HepG2 (cell line): ENCODE data around the gene CTF1. TPM values are rescaled to one million over a fixed set of nuclear protein-coding genes. Genes with fewer than 3 reads are reported as not detected.

Source experiments
- ATAC-seq: fragments of 200-7000 bp; cut with Tn5 transposase; 3 replicates; pipeline ENCODE4 v1.9.1; 2020; ENCODE audit warnings: mild to moderate bottlenecking, moderate library complexity
- BruUV-seq: library from RNA; stranded (reverse); fragments of 400-500 nt; replicated peaks from 2 replicates; lab custom pipeline; 2021; lab: Mats Ljungman, UMichigan
- CTCF ChIA-PET: fragments of 300-600 bp; formaldehyde crosslinking; extraction: SDS; loops from one replicate; lab custom pipeline; 2021; ENCODE audit warnings: low total read pairs, inconsistent platforms, low intra/inter-chr PET ratio; lab: Yijun Ruan, JAX
- POLR2A ChIA-PET: fragments of 350-600 bp; sonication (Branson Sonifier 250); formaldehyde crosslinking; loops from one replicate; lab custom pipeline; 2020; ENCODE audit warnings: antibody characterized with exemption, inconsistent platforms; lab: Yijun Ruan, JAX
- DNase-seq: peaks from one replicate; pipeline ENCODE4 v3.0.0-alpha.2; 2015; ENCODE audit warnings: low spot score
- FAIRE-seq: peaks from 3 replicates; lab custom pipeline; 2011; peaks lifted over from hg19 to GRCh38; lab: Jason Lieb, UNC
- H2AFZ ChIP-seq: one replicate; pipeline ENCODE4 v1.6.1; 2011; ENCODE audit warnings: low read length, inconsistent platforms
- H3K27ac ChIP-seq: fragments of 300-600 bp; 3 replicates; pipeline ENCODE4 v1.8.0; 2011; ENCODE audit warnings: mixed run types, mild to moderate bottlenecking, mixed read lengths, low read length, inconsistent platforms; ENCODE audit not compliant: insufficient read depth; ENCODE audit errors: extremely low read length
- H3K27me3 ChIP-seq, 2 experiments: fragments of 200-600 bp in 1 of 2; 2 replicates in 1 of 2; 3 replicates in 1 of 2; pipeline versions ENCODE4 v1.6.0 to v1.8.0; 2011; ENCODE audit warnings: low read length in 2 of 2, mild to moderate bottlenecking in 2 of 2, moderate library complexity in 2 of 2, inconsistent platforms in 1 of 2; ENCODE audit not compliant: insufficient read depth in 2 of 2, control insufficient read depth in 1 of 2
- H3K36me3 ChIP-seq, 2 experiments: fragments of 200-600 bp in 1 of 2; replicated peaks in 1 of 2; 2 replicates in 1 of 2; 3 replicates in 1 of 2; pipeline versions ENCODE4 v1.5.1 to v1.8.0; 2011; ENCODE audit warnings: low read length in 2 of 2, inconsistent platforms in 1 of 2; ENCODE audit not compliant: insufficient read depth in 2 of 2, control insufficient read depth in 1 of 2
- H3K4me1 ChIP-seq: 2 replicates; pipeline ENCODE4 v1.5.1; 2012; ENCODE audit warnings: low read length, inconsistent platforms; ENCODE audit not compliant: insufficient read depth
- H3K4me2 ChIP-seq: 2 replicates; pipeline ENCODE4 v1.6.0; 2011; ENCODE audit warnings: low read depth, low read length, inconsistent platforms
- H3K4me3 ChIP-seq, 3 experiments: fragments of 200-600 bp in 1 of 3; sonication (generic), shearing (Covaris generic) in 1 of 3; replicated peaks in 1 of 3; 2 replicates each; pipeline ENCODE4 v1.5.1; 2011 to 2016; ENCODE audit warnings: low read length in 3 of 3, inconsistent platforms in 2 of 3, low read depth in 2 of 3, mild to moderate bottlenecking in 2 of 3, control low read depth in 1 of 3, mixed read lengths in 1 of 3; ENCODE audit not compliant: insufficient read depth in 1 of 3
- H3K79me2 ChIP-seq: one replicate; pipeline ENCODE4 v1.6.1; 2011; ENCODE audit warnings: low read length, inconsistent platforms; ENCODE audit not compliant: insufficient read depth
- H3K9ac ChIP-seq: 2 replicates; pipeline ENCODE4 v1.6.0; 2011; ENCODE audit warnings: mild to moderate bottlenecking, low read depth, low read length, inconsistent platforms; ENCODE audit not compliant: insufficient read depth
- H3K9me3 ChIP-seq: 2 replicates; pipeline ENCODE4 v1.5.1; 2012; ENCODE audit warnings: mild to moderate bottlenecking, low read length
- H4K20me1 ChIP-seq: 2 replicates; pipeline ENCODE4 v1.6.0; 2011; ENCODE audit warnings: inconsistent platforms, mild to moderate bottlenecking, low read length, moderate library complexity; ENCODE audit not compliant: insufficient read depth
- EED ChIP-seq: sonication (generic); formaldehyde crosslinking; IDR thresholded peaks from 2 replicates; pipeline ENCODE4 v1.5.0; 2020; ENCODE audit warnings: mild to moderate bottlenecking, missing genetic modification reagents
- FOXM1 ChIP-seq: sonication (generic); formaldehyde crosslinking; IDR thresholded peaks from 2 replicates; pipeline ENCODE4 v1.5.0; 2020; ENCODE audit warnings: missing genetic modification reagents
- GFI1 ChIP-seq: sonication (generic); formaldehyde crosslinking; IDR thresholded peaks from 2 replicates; pipeline ENCODE4 v1.5.0; 2020; ENCODE audit warnings: missing genetic modification reagents, mild to moderate bottlenecking, borderline replicate concordance
- HDAC6 ChIP-seq: fragments of 200-600 bp; sonication (generic); IDR thresholded peaks from 2 replicates; pipeline ENCODE4 v1.7.0; 2017; ENCODE audit warnings: mild to moderate bottlenecking, antibody characterized with exemption, low read length, low read depth
- NCOR1 ChIP-seq: fragments of 200-600 bp; sonication (generic); IDR thresholded peaks from 2 replicates; pipeline ENCODE4 v1.7.0; 2017; ENCODE audit warnings: antibody characterized with exemption, low read length, borderline replicate concordance
- NFKBIZ ChIP-seq: IDR thresholded peaks from 2 replicates; pipeline ENCODE4 v1.6.1; 2018; ENCODE audit warnings: missing genetic modification reagents, missing compliant biosample characterization
- SMYD3 ChIP-seq: sonication (generic); formaldehyde crosslinking; IDR thresholded peaks from 2 replicates; pipeline ENCODE4 v1.8.1; 2023; ENCODE audit warnings: mild to moderate bottlenecking, missing genetic modification reagents
- TSC22D2 ChIP-seq: sonication (generic); formaldehyde crosslinking; IDR thresholded peaks from 2 replicates; pipeline ENCODE4 v1.5.1; 2020; ENCODE audit warnings: missing genetic modification reagents, mild to moderate bottlenecking, borderline replicate concordance
- ZMAT3 ChIP-seq: sonication (generic); formaldehyde crosslinking; conservative IDR thresholded peaks from 2 replicates; pipeline ENCODE4 v1.7.0; 2021; ENCODE audit warnings: missing genetic modification reagents
- ZNF251 ChIP-seq: sonication (generic); formaldehyde crosslinking; IDR thresholded peaks from 2 replicates; pipeline ENCODE4 v1.9.0; 2021; ENCODE audit warnings: mild to moderate bottlenecking, missing genetic modification reagents
- ZNF549 ChIP-seq: sonication (generic); formaldehyde crosslinking; IDR thresholded peaks from 2 replicates; pipeline ENCODE4 v1.5.0; 2020; ENCODE audit warnings: missing genetic modification reagents
- WGBS: methylation state at CpG from one replicate; pipeline ENCODE4 v1.1.6; 2017; ENCODE audit warnings: low lambda C conversion rate; 5-methylcytosine and 5-hydroxymethylcytosine counted together
- in situ Hi-C: cut with HindIII; loops from 2 replicates; pipeline ENCODE4 v1.10.0; 2017; ENCODE audit warnings: low pct_unique_long_range_greater_than_20kb; ENCODE audit not compliant: extremely low pct_ligation_motif_present
- intact Hi-C: fragments of 100-400 bp; cut with micrococcal nuclease; formaldehyde crosslinking; loops from one replicate; pipeline ENCODE4 v1.10.0; 2022; ENCODE audit not compliant: unreplicated experiment
- polyA plus RNA-seq, 8 experiments: library from polyadenylated mRNA; depleted of rRNA in 3 of 8; stranded (reverse) in 7 of 8; unstranded in 1 of 8; fragments of >200 nt; fragmentation: Illumina TruSeq in 4 of 8; extraction: Trizol in 4 of 8; gene quantifications; 2 replicates each; pipeline versions ENCODE4 v1.2.1 to v1.2.3, GENCODE V29; 2011 to 2016; ENCODE audit warnings: low read depth in 4 of 8, missing spikeins in 1 of 8, mixed read lengths in 1 of 8; ENCODE audit not compliant: insufficient read depth in 1 of 8
- total RNA-seq, 5 experiments: library from RNA; depleted of rRNA; stranded (reverse); fragments of >200 nt; fragmentation: Illumina TruSeq; extraction: Trizol; gene quantifications; 2 replicates each; pipeline ENCODE4 v1.2.3, GENCODE V29; 2016; ENCODE audit warnings: low read depth in 1 of 5
- TF ChIP-seq, protein P1 (sequence below): sonication (generic); formaldehyde crosslinking; IDR thresholded peaks from 2 replicates; pipeline ENCODE4 v1.9.0; 2022; ENCODE audit warnings: low read depth, missing genetic modification reagents
- TF ChIP-seq, protein P2 (sequence below): sonication (generic); formaldehyde crosslinking; IDR thresholded peaks from 2 replicates; pipeline ENCODE4 v1.5.1; 2020; ENCODE audit warnings: missing genetic modification reagents, mild to moderate bottlenecking, borderline replicate concordance
- TF ChIP-seq, protein P3 (sequence below): sonication (generic); formaldehyde crosslinking; IDR thresholded peaks from 2 replicates; pipeline ENCODE4 v1.4.0; 2020; ENCODE audit warnings: missing genetic modification reagents, mild to moderate bottlenecking, borderline replicate concordance
- TF ChIP-seq, protein P4 (sequence below): sonication (generic); formaldehyde crosslinking; IDR thresholded peaks from 2 replicates; pipeline ENCODE4 v1.8.1; 2023; ENCODE audit warnings: mild to moderate bottlenecking, missing genetic modification reagents, borderline replicate concordance

The CTF1 gene
- total and polyA plus RNA-seq, 2 of the 13 experiments (the other 11 are each of a cell fraction or from before 2014, with no cell fraction given) = 0.13 to 1.8 TPM

DNA sequence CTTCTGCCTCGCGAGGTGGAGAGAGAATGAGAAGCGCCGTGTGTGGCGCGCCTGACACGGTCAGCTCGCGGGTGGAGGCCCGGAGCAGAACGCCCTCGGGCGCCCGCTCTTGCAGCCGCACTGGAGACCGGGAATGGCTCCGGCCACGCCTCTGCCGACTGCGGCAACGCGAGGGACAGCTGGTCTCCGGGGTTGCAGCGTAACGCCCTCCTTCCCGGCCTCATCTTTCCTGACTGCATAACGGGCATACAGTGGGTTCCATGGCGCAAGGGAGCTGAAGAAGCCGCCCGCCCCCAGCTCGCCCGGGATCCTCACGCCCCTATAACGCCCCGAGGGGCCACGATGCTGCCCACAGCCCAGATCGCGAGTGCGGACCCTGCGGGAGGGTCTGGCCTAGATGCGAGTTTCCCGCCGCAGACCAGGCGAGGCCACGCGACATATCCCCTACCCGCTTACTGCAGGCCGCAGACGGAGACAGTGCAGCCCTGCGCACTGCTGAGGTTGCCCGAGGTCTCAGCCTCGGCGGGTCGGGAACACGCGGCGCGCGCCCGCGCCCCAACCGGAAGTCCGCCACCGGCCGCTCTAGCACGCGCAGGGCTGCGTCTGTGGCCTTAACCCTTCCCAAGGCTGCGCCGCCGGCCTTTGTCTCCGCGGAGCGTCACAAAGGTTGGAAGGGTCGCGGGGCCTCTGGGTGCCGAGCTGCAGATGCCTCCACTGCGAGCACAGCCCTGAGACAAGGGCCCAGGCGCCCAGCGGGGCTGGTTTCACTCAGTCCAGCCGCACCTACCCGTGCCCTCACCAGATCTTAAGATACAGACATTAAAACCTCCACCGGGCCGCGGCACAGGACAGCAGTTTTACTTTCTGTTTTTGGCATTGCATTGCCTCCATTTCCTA, 21.3 kb upstream of the CTF1 start:
- DNase-seq (peak; percentile 91), ATAC-seq (peak; percentile 93), FAIRE-seq (peak; percentile 47)
- in situ Hi-C loops (no loop called here), intact Hi-C loops (loop anchor here (1.0 to 2.0 kb wide), 3 partner anchors 22 to 88 kb away; partner anchors contain the start of genes CTF1 and ZNF629)
- H3K4me3 ChIP-seq = peak overlapping the region; percentile 84 to 97 (median 86)
- peaks cover 20% of the 10 kb centered on the region for H3K79me2 ChIP-seq
- WGBS = 0% methylated on average over 14 of the region's 85 CpGs
- peaks cover 0 to 2% of the 10 kb centered on the region in 2 experiments; a peak in 2 of 5 replicates for H3K36me3 ChIP-seq
- H3K9me3 ChIP-seq = no peaks in the 10 kb centered on the region
- no peak overlapping the region for H2AFZ ChIP-seq
- BruUV-seq = TSS peak; percentile 85
- no peaks in the 10 kb centered on the region; a peak in 1 of 5 replicates for H3K27me3 ChIP-seq
- peak overlapping the region; percentile 92 for H3K4me2 ChIP-seq
- H3K4me1 ChIP-seq = peaks cover 35% of the 10 kb centered on the region
- ChIA-PET POLR2A (interaction anchor here (0.5 to 4.8 kb wide), 32 partner anchors 8 to 809 kb away, joined by 3 to 69 read pairs (median 4); partner anchors contain the start of genes ALDOA, BCL7C, CTF1 and PHKG2), CTCF (interaction anchor here (1.0 kb wide), 1 partner anchor 31 kb away, joined by 3 read pairs; no protein-coding TSS in a partner anchor)
- H3K9ac ChIP-seq = peak overlapping the region; percentile 91
- H3K27ac ChIP-seq = peak overlapping the region; percentile 86
- H4K20me1 ChIP-seq = no peaks in the 10 kb centered on the region
- TF ChIP-seq TSC22D2 (CRISPR knock-in tag) = peak; percentile 82
- peak; percentile 77; the same call in 1 of the 2 replicates for TF ChIP-seq ZNF251
- TF ChIP-seq HDAC6 = no peak
- TF ChIP-seq GFI1 (CRISPR knock-in tag) = peak; percentile 89
- peak; percentile 99; the same call in 1 of the 2 replicates for TF ChIP-seq ZMAT3 (CRISPR knock-in tag)
- TF ChIP-seq, protein P1, sequence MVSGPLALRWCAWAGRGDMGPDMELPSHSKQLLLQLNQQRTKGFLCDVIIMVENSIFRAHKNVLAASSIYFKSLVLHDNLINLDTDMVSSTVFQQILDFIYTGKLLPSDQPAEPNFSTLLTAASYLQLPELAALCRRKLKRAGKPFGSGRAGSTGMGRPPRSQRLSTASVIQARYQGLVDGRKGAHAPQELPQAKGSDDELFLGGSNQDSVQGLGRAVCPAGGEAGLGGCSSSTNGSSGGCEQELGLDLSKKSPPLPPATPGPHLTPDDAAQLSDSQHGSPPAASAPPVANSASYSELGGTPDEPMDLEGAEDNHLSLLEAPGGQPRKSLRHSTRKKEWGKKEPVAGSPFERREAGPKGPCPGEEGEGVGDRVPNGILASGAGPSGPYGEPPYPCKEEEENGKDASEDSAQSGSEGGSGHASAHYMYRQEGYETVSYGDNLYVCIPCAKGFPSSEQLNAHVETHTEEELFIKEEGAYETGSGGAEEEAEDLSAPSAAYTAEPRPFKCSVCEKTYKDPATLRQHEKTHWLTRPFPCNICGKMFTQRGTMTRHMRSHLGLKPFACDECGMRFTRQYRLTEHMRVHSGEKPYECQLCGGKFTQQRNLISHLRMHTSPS (CRISPR knock-in tag) = peak; percentile 86
- TF ChIP-seq NCOR1 = no peak
- TF ChIP-seq, protein P2, sequence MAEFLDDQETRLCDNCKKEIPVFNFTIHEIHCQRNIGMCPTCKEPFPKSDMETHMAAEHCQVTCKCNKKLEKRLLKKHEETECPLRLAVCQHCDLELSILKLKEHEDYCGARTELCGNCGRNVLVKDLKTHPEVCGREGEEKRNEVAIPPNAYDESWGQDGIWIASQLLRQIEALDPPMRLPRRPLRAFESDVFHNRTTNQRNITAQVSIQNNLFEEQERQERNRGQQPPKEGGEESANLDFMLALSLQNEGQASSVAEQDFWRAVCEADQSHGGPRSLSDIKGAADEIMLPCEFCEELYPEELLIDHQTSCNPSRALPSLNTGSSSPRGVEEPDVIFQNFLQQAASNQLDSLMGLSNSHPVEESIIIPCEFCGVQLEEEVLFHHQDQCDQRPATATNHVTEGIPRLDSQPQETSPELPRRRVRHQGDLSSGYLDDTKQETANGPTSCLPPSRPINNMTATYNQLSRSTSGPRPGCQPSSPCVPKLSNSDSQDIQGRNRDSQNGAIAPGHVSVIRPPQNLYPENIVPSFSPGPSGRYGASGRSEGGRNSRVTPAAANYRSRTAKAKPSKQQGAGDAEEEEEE (CRISPR knock-in tag) = no peak; the same call in 1 of the 2 replicates
- TF ChIP-seq ZNF549 (CRISPR knock-in tag) = peak; percentile 13
- peak; percentile 94; the same call in 1 of the 2 replicates for TF ChIP-seq NFKBIZ
- peak; percentile 97 for TF ChIP-seq SMYD3 (CRISPR knock-in tag)
- TF ChIP-seq, protein P3, sequence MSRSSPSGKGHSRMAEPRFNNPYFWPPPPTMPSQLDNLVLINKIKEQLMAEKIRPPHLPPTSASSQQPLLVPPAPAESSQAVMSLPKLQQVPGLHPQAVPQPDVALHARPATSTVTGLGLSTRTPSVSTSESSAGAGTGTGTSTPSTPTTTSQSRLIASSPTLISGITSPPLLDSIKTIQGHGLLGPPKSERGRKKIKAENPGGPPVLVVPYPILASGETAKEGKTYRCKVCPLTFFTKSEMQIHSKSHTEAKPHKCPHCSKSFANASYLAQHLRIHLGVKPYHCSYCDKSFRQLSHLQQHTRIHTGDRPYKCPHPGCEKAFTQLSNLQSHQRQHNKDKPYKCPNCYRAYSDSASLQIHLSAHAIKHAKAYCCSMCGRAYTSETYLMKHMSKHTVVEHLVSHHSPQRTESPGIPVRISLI (CRISPR knock-in tag) = peak; percentile 79
- peak; percentile 99 for TF ChIP-seq EED (CRISPR knock-in tag)
- TF ChIP-seq, protein P4, sequence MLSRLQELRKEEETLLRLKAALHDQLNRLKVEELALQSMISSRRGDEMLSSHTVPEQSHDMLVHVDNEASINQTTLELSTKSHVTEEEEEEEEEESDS (CRISPR knock-in tag) = peak; percentile 69; the same call in 1 of the 2 replicates
- no peak for TF ChIP-seq FOXM1 (CRISPR knock-in tag)
